ENCODE results near the gene ACTN4.

DNA sequence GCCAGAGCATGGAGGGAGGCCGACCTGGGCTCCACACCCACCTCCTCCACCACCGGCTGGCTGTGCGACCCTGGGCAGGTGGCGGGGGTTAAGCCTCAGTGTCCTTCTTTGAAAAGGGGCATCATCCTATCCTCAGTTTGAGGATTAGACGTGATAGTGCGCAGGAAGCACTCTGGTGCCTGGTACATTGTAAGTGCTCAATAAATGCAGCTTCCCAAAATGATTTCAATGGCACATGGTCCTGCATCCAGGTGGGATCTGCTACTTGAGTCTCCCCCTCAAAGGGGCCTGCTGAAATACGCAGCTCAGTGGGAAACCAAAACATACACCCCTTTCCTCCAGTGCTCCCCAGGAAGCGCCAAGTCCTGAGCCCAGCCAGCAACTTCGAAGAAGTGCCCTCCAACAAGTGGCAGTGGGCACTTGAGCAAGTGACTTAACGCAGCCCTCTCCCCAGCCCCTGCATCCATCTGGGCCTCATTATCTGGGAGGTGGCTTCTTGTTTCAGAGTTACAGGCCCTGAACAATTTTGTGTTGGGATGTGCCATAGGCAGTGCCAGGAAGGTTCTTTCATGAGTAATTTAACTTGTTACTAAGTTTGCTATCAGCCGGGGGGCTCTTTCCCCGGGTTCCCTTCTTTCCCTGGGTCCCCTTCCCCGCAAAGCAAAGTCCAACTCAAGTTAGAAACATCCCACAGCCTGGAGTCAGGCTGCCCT is 17.9 kb downstream of the ACTN4 start:
- TF ChIP-seq, protein P1, sequence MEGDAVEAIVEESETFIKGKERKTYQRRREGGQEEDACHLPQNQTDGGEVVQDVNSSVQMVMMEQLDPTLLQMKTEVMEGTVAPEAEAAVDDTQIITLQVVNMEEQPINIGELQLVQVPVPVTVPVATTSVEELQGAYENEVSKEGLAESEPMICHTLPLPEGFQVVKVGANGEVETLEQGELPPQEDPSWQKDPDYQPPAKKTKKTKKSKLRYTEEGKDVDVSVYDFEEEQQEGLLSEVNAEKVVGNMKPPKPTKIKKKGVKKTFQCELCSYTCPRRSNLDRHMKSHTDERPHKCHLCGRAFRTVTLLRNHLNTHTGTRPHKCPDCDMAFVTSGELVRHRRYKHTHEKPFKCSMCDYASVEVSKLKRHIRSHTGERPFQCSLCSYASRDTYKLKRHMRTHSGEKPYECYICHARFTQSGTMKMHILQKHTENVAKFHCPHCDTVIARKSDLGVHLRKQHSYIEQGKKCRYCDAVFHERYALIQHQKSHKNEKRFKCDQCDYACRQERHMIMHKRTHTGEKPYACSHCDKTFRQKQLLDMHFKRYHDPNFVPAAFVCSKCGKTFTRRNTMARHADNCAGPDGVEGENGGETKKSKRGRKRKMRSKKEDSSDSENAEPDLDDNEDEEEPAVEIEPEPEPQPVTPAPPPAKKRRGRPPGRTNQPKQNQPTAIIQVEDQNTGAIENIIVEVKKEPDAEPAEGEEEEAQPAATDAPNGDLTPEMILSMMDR (IDR thresholded peaks at IDR 0.05): no peak
- no peak for TF ChIP-seq POLR2A (IDR thresholded peaks at IDR 0.05)
